SK-N-SH (cell line): ENCODE data around the gene NEDD8. TPM values are rescaled to one million over a fixed set of nuclear protein-coding genes. Genes with fewer than 3 reads are reported as not detected.

Experiments used
- CTCF ChIA-PET: fragments of 300-600, 350-600 bp; formaldehyde crosslinking; extraction: SDS; loops from one replicate; lab custom pipeline; 2021; lab: Yijun Ruan, JAX
- POLR2A ChIA-PET: fragments of 350-600 bp; sonication (Branson Sonifier 250); formaldehyde crosslinking; extraction: SDS; loops from one replicate; lab custom pipeline; 2020; ENCODE audit warnings: antibody characterized with exemption, inconsistent platforms; lab: Yijun Ruan, JAX
- DNase-seq: peaks from one replicate; pipeline ENCODE4 v3.0.0; 2012
- H2AFZ ChIP-seq: fragments of 200-600 bp; sonication (generic); 2 replicates; pipeline ENCODE4 v1.8.1; 2016; ENCODE audit warnings: antibody characterized with exemption, mild to moderate bottlenecking, low read depth
- H3F3A ChIP-seq: fragments of 200-600 bp; sonication (generic); replicated peaks from 2 replicates; pipeline ENCODE3; 2016; ENCODE audit warnings: antibody characterized with exemption, mild to moderate bottlenecking; ENCODE audit not compliant: insufficient read depth
- H3K27ac ChIP-seq, 2 experiments: fragments of 200-500 bp in 1 of 2; fragments of 200-600 bp in 1 of 2; sonication (Bioruptor generic) in 1 of 2; sonication (generic), shearing (Covaris generic) in 1 of 2; 2 replicates each; pipeline versions ENCODE4 v1.5.1 to v1.6.1; 2014 to 2016; ENCODE audit warnings: low read depth in 2 of 2, inconsistent platforms in 1 of 2, low read length in 1 of 2, mild to moderate bottlenecking in 1 of 2, mixed read lengths in 1 of 2
- H3K27me3 ChIP-seq: fragments of 200-600 bp; sonication (generic), shearing (Covaris generic); 2 replicates; pipeline ENCODE4 v1.6.1; 2016; ENCODE audit warnings: mixed run types; ENCODE audit not compliant: insufficient read depth
- H3K36me3 ChIP-seq, 2 experiments: fragments of 200-500 bp in 1 of 2; fragments of 200-600 bp in 1 of 2; sonication (Bioruptor generic) in 1 of 2; sonication (generic) in 1 of 2; replicated peaks in 1 of 2; 2 replicates each; pipeline versions ENCODE3 to v1.5.1; 2014 to 2016; ENCODE audit warnings: low read length in 1 of 2, mild to moderate bottlenecking in 1 of 2; ENCODE audit not compliant: insufficient read depth in 2 of 2, control insufficient read depth in 1 of 2
- H3K4me1 ChIP-seq, 2 experiments: fragments of 200-500 bp in 1 of 2; fragments of 200-600 bp in 1 of 2; sonication (Bioruptor generic) in 1 of 2; sonication (generic), shearing (Covaris generic) in 1 of 2; 2 replicates each; pipeline versions ENCODE4 v1.5.1 to v1.6.1; 2014 to 2016; ENCODE audit warnings: low read depth in 1 of 2, low read length in 1 of 2, mixed run types in 1 of 2; ENCODE audit not compliant: insufficient read depth in 2 of 2, control insufficient read depth in 1 of 2
- H3K4me2 ChIP-seq: fragments of 200-600 bp; sonication (generic), shearing (Covaris generic); 2 replicates; pipeline ENCODE4 v1.6.1; 2017; ENCODE audit warnings: mixed run types
- H3K4me3 ChIP-seq, 2 experiments: fragments of 200-500 bp in 1 of 2; fragments of 200-600 bp in 1 of 2; sonication (Bioruptor generic) in 1 of 2; sonication (generic), shearing (Covaris generic) in 1 of 2; 2 replicates each; pipeline versions ENCODE4 v1.5.1 to v1.8.1; 2014 to 2016; ENCODE audit warnings: low read depth in 2 of 2, inconsistent platforms in 1 of 2, low read length in 1 of 2, mild to moderate bottlenecking in 1 of 2, mixed read lengths in 1 of 2, moderate library complexity in 1 of 2
- H3K79me2 ChIP-seq: fragments of 200-600 bp; sonication (generic); 2 replicates; pipeline ENCODE4 v1.8.1; 2017; ENCODE audit warnings: mild to moderate bottlenecking; ENCODE audit not compliant: insufficient read depth
- H3K9ac ChIP-seq: fragments of 200-600 bp; sonication (generic); 2 replicates; pipeline ENCODE4 v1.6.1; 2017; ENCODE audit warnings: mixed run types
- H3K9me2 ChIP-seq: fragments of 200-600 bp; sonication (generic); 2 replicates; pipeline ENCODE4 v1.6.1; 2017; ENCODE audit warnings: mixed run types
- H3K9me3 ChIP-seq: fragments of 200-600 bp; sonication (generic); 2 replicates; pipeline ENCODE4 v1.6.1; 2017; ENCODE audit warnings: mixed run types, mild to moderate bottlenecking, moderate library complexity
- H4K20me1 ChIP-seq: fragments of 200-600 bp; sonication (generic); 2 replicates; pipeline ENCODE4 v1.6.1; 2017; ENCODE audit warnings: mild to moderate bottlenecking, mixed run types; ENCODE audit not compliant: insufficient read depth
- CHD2 ChIP-seq: fragments of 150-350 bp; IDR thresholded peaks from 2 replicates; pipeline ENCODE4 v1.6.1; 2018; ENCODE audit warnings: low read length; ENCODE audit not compliant: partially characterized antibody
- CTCF ChIP-seq: fragments of 200-600 bp; sonication (generic); IDR thresholded peaks from 2 replicates; pipeline ENCODE4 v1.6.1; 2017; ENCODE audit warnings: antibody characterized with exemption, mild to moderate bottlenecking, moderate library complexity
- EZH2phosphoT487 ChIP-seq: fragments of 200-600 bp; sonication (generic); IDR thresholded peaks from 2 replicates; pipeline ENCODE4 v1.6.1; 2017; ENCODE audit warnings: low read depth, mixed run types, mild to moderate bottlenecking, antibody characterized with exemption, moderate library complexity, borderline replicate concordance
- FOXM1 ChIP-seq: IDR thresholded peaks from 2 replicates; pipeline ENCODE4 v1.4.0; 2012; ENCODE audit warnings: low read depth, mild to moderate bottlenecking
- IRF3 ChIP-seq: fragments of 150-350 bp; IDR thresholded peaks from 2 replicates; pipeline ENCODE4 v1.6.1; 2016; ENCODE audit warnings: mild to moderate bottlenecking, low read depth, low read length
- MAX ChIP-seq: IDR thresholded peaks from 2 replicates; pipeline ENCODE4 v1.4.0; 2012; ENCODE audit warnings: low read depth
- MEF2A ChIP-seq: IDR thresholded peaks from 2 replicates; pipeline ENCODE4 v1.4.0; 2012; ENCODE audit warnings: low read depth, borderline replicate concordance
- NRF1 ChIP-seq: IDR thresholded peaks from 2 replicates; pipeline ENCODE4 v1.6.1; 2012; ENCODE audit warnings: low read depth, mild to moderate bottlenecking, low read length
- POLR2AphosphoS5 ChIP-seq: IDR thresholded peaks from 2 replicates; pipeline ENCODE4 v1.6.1; 2012; ENCODE audit warnings: low read depth, low read length
- RFX5 ChIP-seq: IDR thresholded peaks from 2 replicates; pipeline ENCODE4 v1.6.1; 2012; ENCODE audit warnings: mild to moderate bottlenecking, improper control_type of control experiment, low read length
- RXRA ChIP-seq: IDR thresholded peaks from 2 replicates; pipeline ENCODE4 v1.4.0; 2012; ENCODE audit warnings: low read depth, mild to moderate bottlenecking, borderline replicate concordance
- TEAD4 ChIP-seq: IDR thresholded peaks from 2 replicates; pipeline ENCODE4 v1.4.0; 2012; ENCODE audit warnings: mild to moderate bottlenecking, borderline replicate concordance; ENCODE audit not compliant: insufficient read depth
- USF1 ChIP-seq: IDR thresholded peaks from 2 replicates; pipeline ENCODE4 v1.4.0; 2012; ENCODE audit warnings: low read depth, borderline replicate concordance
- USF2 ChIP-seq: fragments of 150-350 bp; IDR thresholded peaks from 2 replicates; pipeline ENCODE4 v1.6.1; 2017; ENCODE audit warnings: antibody characterized with exemption, low read length, low read depth, borderline replicate concordance
- WGBS: methylation state at CpG from one replicate; pipeline ENCODE4 v1.1.6; 2017; ENCODE audit warnings: low lambda C conversion rate; 5-methylcytosine and 5-hydroxymethylcytosine counted together
- polyA plus RNA-seq, 3 experiments: library from polyadenylated mRNA; depleted of rRNA; stranded (reverse); fragments of >200 nt; gene quantifications; 2 replicates each; pipeline ENCODE4 v1.2.3, GENCODE V29; 2012

The NEDD8 gene
- polyA plus RNA-seq, 1 of the 3 experiments (the other 2 are of a cell fraction), result 534 TPM

GRCh38 chr14:24178399-24179178, 53.6 kb downstream of the NEDD8 start:
- H3K36me3 ChIP-seq, result peaks cover 4 to 66% of the 10 kb centered on the region in 2 experiments
- DNase-seq, result no peak
- no peaks in the 10 kb centered on the region for H4K20me1 ChIP-seq
- H3K9me3 ChIP-seq, result no peaks in the 10 kb centered on the region
- H3K27me3 ChIP-seq, result no peaks in the 10 kb centered on the region
- H3K27ac ChIP-seq, result no peak overlapping the region
- H3K4me1 ChIP-seq, result peaks cover 0 to 12% of the 10 kb centered on the region in 2 experiments; a peak in 2 of 4 replicates
- H3K9ac ChIP-seq, result no peak overlapping the region
- POLR2A ChIA-PET, result interaction anchor here (1.1 to 3.3 kb wide), 3 partner anchors 10 to 18 kb away, joined by 7 to 14 read pairs (median 10); partner anchors contain the start of genes IPO4, IRF9 and TM9SF1
- H3K9me2 ChIP-seq, result no peaks in the 10 kb centered on the region
- WGBS, result 92% methylated on average over 10 of the region's 12 CpGs
- CTCF ChIA-PET, result interaction anchor here (1.7 to 2.0 kb wide), 2 partner anchors 17 to 70 kb away, joined by 5 to 11 read pairs; partner anchors contain the start of gene IRF9
- H3K79me2 ChIP-seq, result no peaks in the 10 kb centered on the region
- H3F3A ChIP-seq, result peaks cover 11% of the 10 kb centered on the region
- H3K4me2 ChIP-seq, result no peak overlapping the region
- no peak overlapping the region for H3K4me3 ChIP-seq
- H2AFZ ChIP-seq, result no peak overlapping the region
- TF ChIP-seq MAX, result no peak
- TF ChIP-seq POLR2AphosphoS5, result 0 out of 2 replicates have a peak, but pooled peaks have one; percentile 6

GRCh38 chr14:24177891-24178290, 54.3 kb downstream of the NEDD8 start:
- CTCF ChIA-PET, result interaction anchor here (0.9 to 2.0 kb wide), 2 partner anchors 17 to 18 kb away, joined by 3 to 11 read pairs; partner anchors contain the start of genes IRF9 and TM9SF1
- Histone ChIP-seq H4K20me1 (no peaks in the 10 kb centered on the region), H3K27me3 (no peaks in the 10 kb centered on the region), H3K4me3 (no peak overlapping the region)
- no peak for TF ChIP-seq FOXM1
- no peak for TF ChIP-seq MAX
- TF ChIP-seq RFX5, result no peak
- no peak for TF ChIP-seq USF1
- TF ChIP-seq CTCF, result no peak
- no peak for TF ChIP-seq TEAD4
- no peak for TF ChIP-seq CHD2
- no peak for TF ChIP-seq RXRA
- TF ChIP-seq NRF1, result no peak
- no peak for TF ChIP-seq USF2
- no peak for TF ChIP-seq EZH2phosphoT487
- TF ChIP-seq MEF2A, result no peak
- TF ChIP-seq IRF3, result no peak
- TF ChIP-seq, all 33 proteins: peak for 0
- 98% methylated on average over 8 of the region's 14 CpGs for WGBS
- H3K36me3 ChIP-seq, result peaks cover 4 to 59% of the 10 kb centered on the region in 2 experiments
- no peak overlapping the region for H3K9ac ChIP-seq
- no peaks in the 10 kb centered on the region for H3K79me2 ChIP-seq
- H3K27ac ChIP-seq, result no peak overlapping the region; a peak in 1 of 4 replicates
- no peak for DNase-seq
- no peaks in the 10 kb centered on the region for H3K9me3 ChIP-seq
- H3F3A ChIP-seq, result peaks cover 11% of the 10 kb centered on the region
- POLR2A ChIA-PET, result interaction anchor here (1.8 to 2.4 kb wide), 2 partner anchors 10 to 17 kb away, joined by 10 read pairs; partner anchors contain the start of genes IPO4 and IRF9
- H2AFZ ChIP-seq, result no peak overlapping the region
- no peak overlapping the region for H3K4me2 ChIP-seq
- H3K9me2 ChIP-seq, result no peaks in the 10 kb centered on the region
- peaks cover 0 to 19% of the 10 kb centered on the region in 2 experiments; a peak in 2 of 4 replicates for H3K4me1 ChIP-seq
